A673 (cell line): ENCODE measurements around the gene WASF2.

Experiments used
- CTCF ChIP-seq: fragments of 300-800, 200-600 bp; sonication (generic); conservative IDR thresholded peaks from 2 replicates; pipeline ENCODE4 v1.5.1; 2017; ENCODE audit warnings: low read depth, mild to moderate bottlenecking, antibody characterized with exemption, low read length, moderate library complexity, mixed read lengths
- EZH2 ChIP-seq: fragments of 200-600 bp; sonication (generic); IDR thresholded peaks from 2 replicates; pipeline ENCODE4 v1.6.1; 2017; ENCODE audit warnings: borderline replicate concordance, low read depth, mild to moderate bottlenecking, mixed read lengths, antibody characterized with exemption, low read length; ENCODE audit not compliant: poor library complexity, severe bottlenecking

GRCh38 chr1:27359822-27360158 lies 130.2 kb downstream of the WASF2 start:
- TF ChIP-seq CTCF (no peak), EZH2 (no peak)
